DND-41 (cell line): ENCODE data around the gene ZNF462.

ENCODE experiments used
- ATAC-seq: fragments of 200-7000 bp; cut with Tn5 transposase; 3 replicates; pipeline ENCODE4 v1.9.1; 2021; ENCODE audit warnings: low read depth; ENCODE audit not compliant: insufficient read depth
- DNase-seq: peaks from one replicate; pipeline ENCODE4 v3.0.0-alpha.2; 2020
- H2AFZ ChIP-seq: 2 replicates; pipeline ENCODE4 v1.6.0; 2012; ENCODE audit warnings: low read depth, low read length
- H3K27ac ChIP-seq: 2 replicates; pipeline ENCODE4 v1.5.1; 2012; ENCODE audit warnings: low read length, inconsistent platforms
- H3K27me3 ChIP-seq: fragments of 200-600 bp; sonication (generic); 2 replicates; pipeline ENCODE4 v1.6.0; 2012; ENCODE audit warnings: low read length, mild to moderate bottlenecking, inconsistent platforms; ENCODE audit not compliant: insufficient read depth, poor library complexity
- H3K36me3 ChIP-seq: 2 replicates; pipeline ENCODE4 v1.5.1; 2012; ENCODE audit warnings: low read length, inconsistent platforms; ENCODE audit not compliant: insufficient read depth
- H3K4me1 ChIP-seq: 2 replicates; pipeline ENCODE4 v1.5.1; 2012; ENCODE audit warnings: mild to moderate bottlenecking, low read length; ENCODE audit not compliant: insufficient read depth
- H3K4me2 ChIP-seq: 2 replicates; pipeline ENCODE4 v1.6.0; 2012; ENCODE audit warnings: mild to moderate bottlenecking, moderate library complexity, low read length, inconsistent platforms; ENCODE audit not compliant: insufficient read depth
- H3K4me3 ChIP-seq, 2 experiments: fragments of 200-600 bp in 1 of 2; shearing (Covaris generic) in 1 of 2; 2 replicates each; pipeline ENCODE4 v1.5.1; 2012 to 2016; ENCODE audit warnings: inconsistent platforms in 2 of 2, low read length in 2 of 2, mild to moderate bottlenecking in 2 of 2, low read depth in 1 of 2, moderate library complexity in 1 of 2
- H3K79me2 ChIP-seq: 2 replicates; pipeline ENCODE4 v1.6.0; 2012; ENCODE audit warnings: low read length, inconsistent platforms; ENCODE audit not compliant: insufficient read depth
- H3K9ac ChIP-seq: 2 replicates; pipeline ENCODE4 v1.6.0; 2012; ENCODE audit warnings: low read depth, mild to moderate bottlenecking, inconsistent platforms, low read length, moderate library complexity
- H3K9me3 ChIP-seq: 2 replicates; pipeline ENCODE4 v1.5.1; 2012; ENCODE audit warnings: low read length, moderate library complexity, mild to moderate bottlenecking, inconsistent platforms; ENCODE audit not compliant: insufficient read depth, severe bottlenecking
- H4K20me1 ChIP-seq: 2 replicates; pipeline ENCODE4 v1.6.0; 2012; ENCODE audit warnings: low read length; ENCODE audit not compliant: insufficient read depth
- EZH2 ChIP-seq: IDR thresholded peaks from 3 replicates; pipeline ENCODE4 v1.6.1; 2012; ENCODE audit warnings: borderline replicate concordance, low read depth, mild to moderate bottlenecking, moderate library complexity, low read length, inconsistent platforms; ENCODE audit not compliant: severe bottlenecking
- TF ChIP-seq, protein P1 (sequence below): IDR thresholded peaks from 2 replicates; pipeline ENCODE4 v1.5.1; 2012; ENCODE audit warnings: borderline replicate concordance, low read length, moderate library complexity, mild to moderate bottlenecking; ENCODE audit not compliant: poor library complexity, severe bottlenecking; ENCODE audit errors: extremely low read depth

ZNF462 gene

DNA sequence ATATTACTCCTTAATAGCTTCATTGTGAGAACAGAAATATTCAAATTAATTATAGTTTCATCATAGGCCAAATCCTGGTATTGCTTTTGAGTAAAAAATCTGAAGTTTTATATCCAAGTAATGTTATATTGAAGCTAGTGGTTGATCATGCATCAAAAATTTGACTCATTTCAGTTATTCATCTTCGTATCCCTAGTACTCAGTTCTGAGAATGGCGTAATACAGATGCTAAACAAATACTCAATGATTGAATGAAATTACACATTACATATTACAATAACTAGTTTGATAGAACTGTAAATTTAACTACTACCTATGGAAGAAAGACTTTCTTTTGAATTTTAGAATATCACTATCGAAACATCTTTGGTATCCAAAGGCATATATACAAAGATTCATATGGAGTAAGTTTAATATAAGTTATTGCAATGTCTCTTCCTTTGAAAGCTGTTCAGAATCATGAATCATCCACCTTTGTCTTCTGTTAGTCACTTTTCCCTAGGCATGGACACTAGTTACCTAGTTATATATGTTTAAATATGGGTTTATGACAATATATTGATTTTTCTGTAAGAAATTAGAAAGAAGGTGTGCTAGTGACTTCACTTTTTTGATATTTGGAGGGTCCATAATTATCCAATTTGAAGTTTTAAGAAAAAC, 5.0 kb upstream of the ZNF462 start:
- no peak for TF ChIP-seq EZH2
- TF ChIP-seq, protein P1, sequence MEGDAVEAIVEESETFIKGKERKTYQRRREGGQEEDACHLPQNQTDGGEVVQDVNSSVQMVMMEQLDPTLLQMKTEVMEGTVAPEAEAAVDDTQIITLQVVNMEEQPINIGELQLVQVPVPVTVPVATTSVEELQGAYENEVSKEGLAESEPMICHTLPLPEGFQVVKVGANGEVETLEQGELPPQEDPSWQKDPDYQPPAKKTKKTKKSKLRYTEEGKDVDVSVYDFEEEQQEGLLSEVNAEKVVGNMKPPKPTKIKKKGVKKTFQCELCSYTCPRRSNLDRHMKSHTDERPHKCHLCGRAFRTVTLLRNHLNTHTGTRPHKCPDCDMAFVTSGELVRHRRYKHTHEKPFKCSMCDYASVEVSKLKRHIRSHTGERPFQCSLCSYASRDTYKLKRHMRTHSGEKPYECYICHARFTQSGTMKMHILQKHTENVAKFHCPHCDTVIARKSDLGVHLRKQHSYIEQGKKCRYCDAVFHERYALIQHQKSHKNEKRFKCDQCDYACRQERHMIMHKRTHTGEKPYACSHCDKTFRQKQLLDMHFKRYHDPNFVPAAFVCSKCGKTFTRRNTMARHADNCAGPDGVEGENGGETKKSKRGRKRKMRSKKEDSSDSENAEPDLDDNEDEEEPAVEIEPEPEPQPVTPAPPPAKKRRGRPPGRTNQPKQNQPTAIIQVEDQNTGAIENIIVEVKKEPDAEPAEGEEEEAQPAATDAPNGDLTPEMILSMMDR: no peak
- ATAC-seq: no peak
- H4K20me1 ChIP-seq: no peaks in the 10 kb centered on the region
- no peak overlapping the region for H3K4me3 ChIP-seq
- H3K9me3 ChIP-seq: no peaks in the 10 kb centered on the region
- DNase-seq: no peak
- no peak overlapping the region for H3K27ac ChIP-seq
- H3K9ac ChIP-seq: no peak overlapping the region
- H3K4me1 ChIP-seq: peaks cover 7% of the 10 kb centered on the region; the same call in 1 of the 2 replicates
- no peaks in the 10 kb centered on the region for H3K79me2 ChIP-seq
- no peaks in the 10 kb centered on the region for H3K27me3 ChIP-seq
- H3K36me3 ChIP-seq: no peaks in the 10 kb centered on the region
- no peak overlapping the region for H3K4me2 ChIP-seq
- no peak overlapping the region for H2AFZ ChIP-seq

- Histone ChIP-seq H3K79me2 (peaks cover 5% of the 10 kb centered on the region), H3K4me3 (no peak overlapping the region), H3K9me3 (no peaks in the 10 kb centered on the region), H3K36me3 (no peaks in the 10 kb centered on the region), H3K4me2 (no peak overlapping the region), H3K9ac (no peak overlapping the region), H2AFZ (no peak overlapping the region), H3K27me3 (no peaks in the 10 kb centered on the region), H4K20me1 (no peaks in the 10 kb centered on the region), H3K27ac (no peak overlapping the region), H3K4me1 (peaks cover 22% of the 10 kb centered on the region)
- DNase-seq: no peak
- no peak for TF ChIP-seq EZH2
- TF ChIP-seq, protein P1: no peak
- ATAC-seq: no peak
Observed at GRCh38 chr9:106859957-106860720, 2.8 kb upstream of the ZNF462 start.

- DNase-seq (no peak), ATAC-seq (no peak)
- peaks cover 6% of the 10 kb centered on the region for H3K79me2 ChIP-seq
- TF ChIP-seq EZH2: no peak
- TF ChIP-seq, protein P1: no peak
- no peak overlapping the region for H3K4me3 ChIP-seq
- peaks cover 24% of the 10 kb centered on the region for H3K4me1 ChIP-seq
- H3K9me3 ChIP-seq: no peaks in the 10 kb centered on the region
- H3K9ac ChIP-seq: no peak overlapping the region
- H3K27me3 ChIP-seq: no peaks in the 10 kb centered on the region
- no peaks in the 10 kb centered on the region for H3K36me3 ChIP-seq
- no peak overlapping the region for H2AFZ ChIP-seq
- H4K20me1 ChIP-seq: no peaks in the 10 kb centered on the region
- no peak overlapping the region for H3K4me2 ChIP-seq
- H3K27ac ChIP-seq: no peak overlapping the region
Observed at GRCh38 chr9:106860721-106861639, 2.0 kb upstream of the ZNF462 start.
